Measurements from ENCODE around the gene LMO2. TPM values are rescaled to one million over a fixed set of nuclear protein-coding genes. Genes with fewer than 3 reads are reported as not detected.
A peak's percentile ranks its signal among the peaks of the same experiment; 100 is the strongest.

Gene LMO2
- polyA plus RNA-seq, 3 donors, result 48.8 to 140 (median 75.8) TPM

- Mint-ChIP-seq H3K9me3 (peaks cover 0 to 12% (median 7%) of the 10 kb centered on the region in 7 donors), H3K4me3 (no peak overlapping the region), H3K27me3 (ENCODE audit: low read depth in 3 of 3) (peaks cover 0 to 2% (median 1%) of the 10 kb centered on the region in 3 donors), H3K27ac (peak overlapping the region in 4 of 7 donors; percentile 17 to 42 (median 24)), H3K4me1 (peaks cover 71% of the 10 kb centered on the region), H3K36me3 (peaks cover 3% of the 10 kb centered on the region in 2 donors)
- Histone ChIP-seq H3K9me3 (replicated peaks in 1 of 2; ENCODE audit: control insufficient read depth in 1 of 2, insufficient read depth in 1 of 2, low read length in 2 of 2) (peaks cover 4 to 5% of the 10 kb centered on the region in 2 donors), H3K4me2 (replicated peaks; ENCODE audit: extremely low read depth, low read length, poor library complexity, severe bottlenecking) (no peak overlapping the region), H3K9ac (ENCODE audit: insufficient read depth, low read length, poor library complexity, severe bottlenecking) (no peak overlapping the region), H3K27me3 (ENCODE audit: control insufficient read depth in 2 of 2, insufficient read depth in 2 of 2, low read length in 2 of 2) (no peaks in the 10 kb centered on the region), H3K36me3 (replicated peaks in 1 of 2; ENCODE audit: control insufficient read depth in 1 of 2, insufficient read depth in 2 of 2, low read length in 2 of 2) (no peaks in the 10 kb centered on the region), H3K4me3 (replicated peaks in 1 of 3; ENCODE audit: low read depth in 2 of 3, low read length in 3 of 3) (no peak overlapping the region), H2AFZ (ENCODE audit: insufficient read depth, low read depth, low read length, poor library complexity, severe bottlenecking) (no peak overlapping the region), H4K20me1 (ENCODE audit: insufficient read depth, low read length) (no peaks in the 10 kb centered on the region), H3K27ac (ENCODE audit: low read depth in 1 of 2, low read length in 2 of 2) (no peak overlapping the region), H3K79me2 (ENCODE audit: insufficient read depth, low read length) (no peaks in the 10 kb centered on the region), H3K4me1 (ENCODE audit: control insufficient read depth in 1 of 2, insufficient read depth in 2 of 2, low read length in 2 of 2) (peaks cover 71 to 86% of the 10 kb centered on the region in 2 donors)
- intact Hi-C loops (cut with micrococcal nuclease), result no loop called here
- no peak for DNase-seq
- no peak for TF ChIP-seq CTCF (IDR thresholded peaks at IDR 0.05)
Observed at GRCh38 chr11:33909552-33909951, 17.7 kb upstream of the LMO2 start.

- WGBS (ENCODE audit: insufficient coverage), result no CpG with 5 or more reads among the region's 3 CpGs
- Histone ChIP-seq H2AFZ (ENCODE audit: insufficient read depth, low read depth, low read length, poor library complexity, severe bottlenecking) (no peak overlapping the region), H3K9me3 (replicated peaks in 1 of 2; ENCODE audit: control insufficient read depth in 1 of 2, insufficient read depth in 1 of 2, low read length in 2 of 2) (peaks cover 4 to 5% of the 10 kb centered on the region in 2 donors), H4K20me1 (ENCODE audit: insufficient read depth, low read length) (no peaks in the 10 kb centered on the region), H3K4me1 (ENCODE audit: control insufficient read depth in 1 of 2, insufficient read depth in 2 of 2, low read length in 2 of 2) (peaks cover 69 to 82% of the 10 kb centered on the region in 2 donors), H3K9ac (ENCODE audit: insufficient read depth, low read length, poor library complexity, severe bottlenecking) (no peak overlapping the region), H3K4me2 (replicated peaks; ENCODE audit: extremely low read depth, low read length, poor library complexity, severe bottlenecking) (no peak overlapping the region), H3K36me3 (replicated peaks in 1 of 2; ENCODE audit: control insufficient read depth in 1 of 2, insufficient read depth in 2 of 2, low read length in 2 of 2) (no peaks in the 10 kb centered on the region), H3K79me2 (ENCODE audit: insufficient read depth, low read length) (no peaks in the 10 kb centered on the region), H3K27ac (ENCODE audit: low read depth in 1 of 2, low read length in 2 of 2) (no peak overlapping the region), H3K4me3 (replicated peaks in 1 of 3; ENCODE audit: low read depth in 2 of 3, low read length in 3 of 3) (no peak overlapping the region), H3K27me3 (ENCODE audit: control insufficient read depth in 2 of 2, insufficient read depth in 2 of 2, low read length in 2 of 2) (no peaks in the 10 kb centered on the region)
- Mint-ChIP-seq H3K36me3 (peaks cover 3% of the 10 kb centered on the region in 2 donors), H3K27me3 (ENCODE audit: low read depth in 3 of 3) (peaks cover 0 to 2% (median 1%) of the 10 kb centered on the region in 3 donors), H3K9me3 (peaks cover 0 to 11% (median 7%) of the 10 kb centered on the region in 7 donors), H3K4me1 (peaks cover 71% of the 10 kb centered on the region), H3K27ac (peak overlapping the region in 5 of 7 donors; percentile 8 to 68 (median 30)), H3K4me3 (no peak overlapping the region)
- intact Hi-C loops (cut with micrococcal nuclease), result no loop called here
- TF ChIP-seq CTCF (IDR thresholded peaks at IDR 0.05), result no peak
- peak in 1 of 3 donors; percentile 23 for DNase-seq
Observed at GRCh38 chr11:33909150-33909549, 17.3 kb upstream of the LMO2 start.

Data from CD14-positive monocyte (primary cell).